NB4 (cell line): ENCODE measurements around the gene BBS2.

Source experiments
- DNase-seq: peaks from one replicate; pipeline ENCODE4 v3.0.0; 2010; ENCODE audit warnings: low read depth
- H3K4me3 ChIP-seq: one replicate; pipeline ENCODE4 v1.5.1; 2011; ENCODE audit warnings: mild to moderate bottlenecking, low read depth, low read length, moderate library complexity
- MAX ChIP-seq: IDR thresholded peaks from 2 replicates; pipeline ENCODE4 v1.6.1; 2011; ENCODE audit warnings: low read depth, low read length
- MYC ChIP-seq: IDR thresholded peaks from 2 replicates; pipeline ENCODE4 v1.6.1; 2011; ENCODE audit warnings: low read depth, low read length
- POLR2A ChIP-seq: IDR thresholded peaks from 2 replicates; pipeline ENCODE4 v1.6.1; 2011; ENCODE audit warnings: mild to moderate bottlenecking; ENCODE audit not compliant: insufficient read length; ENCODE audit errors: extremely low read depth
- TF ChIP-seq, protein P1 (sequence below): IDR thresholded peaks from one replicate; pipeline ENCODE4 v1.5.1; 2012; ENCODE audit warnings: low read depth, low read length

The BBS2 gene

GRCh38 chr16:56517206-56517605, 2.6 kb downstream of the BBS2 start:
- TF ChIP-seq POLR2A (no peak), MYC (no peak), MAX (no peak)
- TF ChIP-seq, protein P1, sequence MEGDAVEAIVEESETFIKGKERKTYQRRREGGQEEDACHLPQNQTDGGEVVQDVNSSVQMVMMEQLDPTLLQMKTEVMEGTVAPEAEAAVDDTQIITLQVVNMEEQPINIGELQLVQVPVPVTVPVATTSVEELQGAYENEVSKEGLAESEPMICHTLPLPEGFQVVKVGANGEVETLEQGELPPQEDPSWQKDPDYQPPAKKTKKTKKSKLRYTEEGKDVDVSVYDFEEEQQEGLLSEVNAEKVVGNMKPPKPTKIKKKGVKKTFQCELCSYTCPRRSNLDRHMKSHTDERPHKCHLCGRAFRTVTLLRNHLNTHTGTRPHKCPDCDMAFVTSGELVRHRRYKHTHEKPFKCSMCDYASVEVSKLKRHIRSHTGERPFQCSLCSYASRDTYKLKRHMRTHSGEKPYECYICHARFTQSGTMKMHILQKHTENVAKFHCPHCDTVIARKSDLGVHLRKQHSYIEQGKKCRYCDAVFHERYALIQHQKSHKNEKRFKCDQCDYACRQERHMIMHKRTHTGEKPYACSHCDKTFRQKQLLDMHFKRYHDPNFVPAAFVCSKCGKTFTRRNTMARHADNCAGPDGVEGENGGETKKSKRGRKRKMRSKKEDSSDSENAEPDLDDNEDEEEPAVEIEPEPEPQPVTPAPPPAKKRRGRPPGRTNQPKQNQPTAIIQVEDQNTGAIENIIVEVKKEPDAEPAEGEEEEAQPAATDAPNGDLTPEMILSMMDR: no peak
- no peak for DNase-seq
- H3K4me3 ChIP-seq: no peak overlapping the region

DNA sequence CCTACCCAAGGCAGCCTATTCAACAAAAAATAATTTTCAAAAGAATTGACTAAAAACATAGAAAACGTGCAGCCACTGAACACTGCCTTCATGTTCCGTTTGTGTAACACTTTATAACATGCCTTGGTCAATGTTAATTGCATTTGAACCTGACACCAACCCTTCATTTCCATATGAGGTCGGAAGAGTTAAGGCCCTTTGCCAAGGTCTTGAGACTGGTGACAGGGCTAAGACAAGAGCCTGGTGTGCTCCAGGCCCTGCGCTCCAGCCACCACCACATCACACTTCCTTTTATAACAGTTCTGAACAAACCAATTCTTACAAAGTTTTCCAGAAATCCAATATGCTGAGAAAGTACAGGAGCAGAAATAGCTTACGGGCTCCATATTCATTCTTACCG, 4.2 kb downstream of the BBS2 start:
- TF ChIP-seq MYC (no peak), POLR2A (no peak), MAX (no peak)
- TF ChIP-seq, protein P1: no peak

GRCh38 chr16:56514845-56515244, 5.0 kb downstream of the BBS2 start:
- no peak for DNase-seq

More for the DNA sequence above, 4.2 kb downstream of the BBS2 start:
- no peak overlapping the region for H3K4me3 ChIP-seq
- no peak for DNase-seq

DNA sequence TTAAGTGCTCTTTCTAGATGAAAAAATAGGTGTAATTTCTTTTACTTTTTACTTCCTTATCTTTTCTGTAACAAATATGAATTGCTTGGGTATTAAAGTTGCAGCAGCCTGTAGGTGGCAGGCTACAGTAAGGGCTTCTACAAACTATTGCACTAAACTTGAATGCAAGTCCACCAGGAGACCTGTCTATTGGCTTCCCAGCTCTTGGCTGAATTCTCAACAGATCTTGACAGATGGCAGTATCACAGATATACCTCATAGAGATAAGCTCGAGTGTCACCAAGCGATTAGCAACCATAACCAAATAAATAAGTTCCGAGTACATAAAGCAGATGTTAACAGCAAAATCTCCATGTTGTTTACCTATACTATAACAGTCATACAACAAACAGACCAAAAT, 5.9 kb downstream of the BBS2 start:
- peak; percentile 84 for DNase-seq
- TF ChIP-seq, protein P1: peak; percentile 69
- TF ChIP-seq MYC: no peak

More at GRCh38 chr16:56514845-56515244, 5.0 kb downstream of the BBS2 start:
- TF ChIP-seq, protein P1: no peak
- no peak for TF ChIP-seq MAX
- H3K4me3 ChIP-seq: no peak overlapping the region

GRCh38 chr16:56513091-56513490, 6.7 kb downstream of the BBS2 start:
- H3K4me3 ChIP-seq: no peak overlapping the region
- no peak for DNase-seq
- TF ChIP-seq, protein P1: no peak
- no peak for TF ChIP-seq MAX
- TF ChIP-seq MYC: no peak
- no peak for TF ChIP-seq POLR2A

More for the DNA sequence above, 5.9 kb downstream of the BBS2 start:
- no peak overlapping the region for H3K4me3 ChIP-seq

DNA sequence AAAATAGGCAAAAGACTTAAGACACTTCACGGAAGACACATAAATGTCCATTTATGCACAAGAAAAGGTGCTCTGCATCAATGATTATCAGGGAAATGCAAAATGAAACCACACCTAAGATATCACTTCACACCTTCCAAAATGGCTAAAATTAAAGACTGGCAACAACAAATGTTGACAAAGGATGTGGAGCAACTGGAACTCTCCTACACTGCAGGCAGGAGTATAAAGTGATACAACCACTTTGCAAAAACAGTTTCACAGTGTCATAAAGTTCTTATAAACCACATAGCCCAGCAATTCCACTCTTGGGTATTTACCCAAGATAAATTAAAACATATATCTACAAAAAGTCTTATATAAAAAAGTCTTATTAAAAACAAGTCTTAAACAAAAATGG, 7.8 kb downstream of the BBS2 start:
- no peak overlapping the region for H3K4me3 ChIP-seq
- DNase-seq: no peak
- TF ChIP-seq POLR2A (no peak), MYC (no peak), MAX (no peak)
- TF ChIP-seq, protein P1: no peak
